ENCODE data around the gene ZSCAN5A. TPM values are rescaled to one million over a fixed set of nuclear protein-coding genes. Genes with fewer than 3 reads are reported as not detected.
"Not testable (repeated sequence)": the region's sequence is repeated elsewhere in the genome, so short reads cannot be mapped to it uniquely, and the experiment has no call there.

Gene ZSCAN5A
- total and polyA plus RNA-seq, 2 donors (not counting 1 experiment from before 2014, with no cell fraction given), result 5.2 to 24.8 TPM

DNA sequence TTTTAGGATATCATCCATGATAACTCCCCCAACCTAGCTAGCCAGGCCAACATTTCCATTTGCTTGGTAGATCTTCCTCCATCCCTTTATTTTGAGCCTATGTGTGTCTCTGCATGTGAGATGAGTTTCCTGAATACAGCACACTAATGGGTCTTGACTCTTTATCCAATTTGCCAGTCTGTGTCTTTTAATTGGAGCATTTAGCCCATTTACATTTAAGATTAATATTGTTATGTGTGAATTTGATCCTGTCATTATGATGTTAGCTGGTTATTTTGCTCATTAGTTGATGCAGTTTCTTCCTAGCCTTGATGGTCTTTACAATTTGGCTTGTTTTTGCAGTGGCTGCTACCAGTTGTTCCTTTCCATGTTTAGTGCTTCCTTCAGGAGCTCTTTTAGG is 20.7 kb upstream of the ZSCAN5A start:
- DNase-seq; H3K4me1 ChIP-seq (ENCODE audit: control insufficient read depth in 2 of 2, insufficient read depth in 2 of 2, low read length in 2 of 2); H3K27ac Mint-ChIP-seq; H3K9me3 ChIP-seq (ENCODE audit: control extremely low read depth in 1 of 3, control insufficient read depth in 2 of 3, insufficient read depth in 1 of 3, low read length in 2 of 3); H3K4me1 Mint-ChIP-seq; H3K4me3 ChIP-seq (ENCODE audit: control extremely low read depth in 1 of 5, extremely low read depth in 1 of 5, insufficient read depth in 1 of 5, low read depth in 2 of 5, low read length in 4 of 5); H2AFZ ChIP-seq (ENCODE audit: insufficient read depth, low read depth, low read length, poor library complexity, severe bottlenecking); H3K4me2 ChIP-seq (replicated peaks; ENCODE audit: low read depth, low read length, poor library complexity, severe bottlenecking); intact Hi-C loops (cut with micrococcal nuclease); H3K9me3 Mint-ChIP-seq (ENCODE audit: insufficient read depth); H3K9ac ChIP-seq (ENCODE audit: low read length); H3K79me2 ChIP-seq (ENCODE audit: control insufficient read depth, insufficient read depth, low read length); H3K36me3 ChIP-seq (replicated peaks in 1 of 2; ENCODE audit: control extremely low read depth in 1 of 2, control insufficient read depth in 1 of 2, extremely low read depth in 1 of 2, insufficient read depth in 2 of 2, low read length in 1 of 2); ATAC-seq (ENCODE audit: low read depth); H3K4me3 Mint-ChIP-seq; H4K20me1 ChIP-seq (ENCODE audit: control insufficient read depth, insufficient read depth, low read length, poor library complexity, severe bottlenecking); H3K27me3 ChIP-seq (replicated peaks in 1 of 4; ENCODE audit: control extremely low read depth in 1 of 4, control insufficient read depth in 3 of 4, insufficient read depth in 4 of 4, low read length in 3 of 4); H3K27ac ChIP-seq (ENCODE audit: low read length in 2 of 2): not testable (repeated sequence)
- peaks cover 30% of the 10 kb centered on the region for H3K27me3 Mint-ChIP-seq
- POLR2A ChIA-PET, result interaction anchor here (0.7 kb wide), 1 partner anchor 246 kb away, joined by 3 read pairs; no protein-coding TSS in a partner anchor
- CTCF ChIA-PET, result interaction anchor here (0.9 to 5.0 kb wide), 7 partner anchors 9 to 703 kb away, joined by 3 to 163 read pairs (median 5); no protein-coding TSS in a partner anchor

DNA sequence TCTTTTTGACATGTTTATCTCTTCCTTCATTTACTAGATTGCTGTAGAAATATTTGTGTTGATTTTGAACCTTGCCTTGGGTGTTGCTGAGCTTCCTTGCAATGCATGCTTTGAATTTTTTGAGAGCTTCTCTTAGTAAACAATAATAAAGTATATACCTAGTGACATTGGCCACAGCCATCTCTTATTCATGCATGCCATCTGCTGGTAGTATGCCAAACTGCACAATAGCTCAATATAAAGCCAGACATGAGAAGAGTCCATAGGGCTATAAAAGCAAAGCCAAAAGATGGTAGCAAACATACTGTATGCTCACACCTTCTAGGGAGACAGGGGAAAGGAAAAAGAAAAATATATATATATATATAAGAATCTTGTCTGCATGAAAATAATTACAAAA is 18.9 kb upstream of the ZSCAN5A start:
- POLR2A ChIA-PET, result no interaction called here
- no peak for TF ChIP-seq EZH2 (IDR thresholded peaks at IDR 0.05; ENCODE audit: borderline replicate concordance, insufficient read depth, low read depth, low read length, poor library complexity, severe bottlenecking)
- peak; percentile 84 for TF ChIP-seq CTCF (IDR thresholded peaks at IDR 0.05)
- Mint-ChIP-seq H3K4me1 (no peaks in the 10 kb centered on the region), H3K27me3 (peaks cover 26% of the 10 kb centered on the region), H3K9me3 (ENCODE audit: insufficient read depth) (no peaks in the 10 kb centered on the region), H3K27ac (no peak overlapping the region), H3K4me3 (no peak overlapping the region)
- no peaks in the 10 kb centered on the region for H3K36me3 ChIP-seq (replicated peaks in 1 of 2; ENCODE audit: control extremely low read depth in 1 of 2, control insufficient read depth in 1 of 2, extremely low read depth in 1 of 2, insufficient read depth in 2 of 2, low read length in 1 of 2)
- no peaks in the 10 kb centered on the region for H4K20me1 ChIP-seq (ENCODE audit: control insufficient read depth, insufficient read depth, low read length, poor library complexity, severe bottlenecking)
- H3K79me2 ChIP-seq (ENCODE audit: control insufficient read depth, insufficient read depth, low read length), result no peaks in the 10 kb centered on the region
- H3K4me3 ChIP-seq (ENCODE audit: control extremely low read depth in 1 of 5, extremely low read depth in 1 of 5, insufficient read depth in 1 of 5, low read depth in 2 of 5, low read length in 4 of 5), result no peak overlapping the region
- H3K27me3 ChIP-seq (replicated peaks in 1 of 4; ENCODE audit: control extremely low read depth in 1 of 4, control insufficient read depth in 3 of 4, insufficient read depth in 4 of 4, low read length in 3 of 4), result no peaks in the 10 kb centered on the region
- no peak overlapping the region for H3K9ac ChIP-seq (ENCODE audit: low read length)
- DNase-seq (peak; percentile 68), ATAC-seq (ENCODE audit: low read depth) (peak; percentile 60)
- no peaks in the 10 kb centered on the region for H3K4me1 ChIP-seq (ENCODE audit: control insufficient read depth in 2 of 2, insufficient read depth in 2 of 2, low read length in 2 of 2)
- intact Hi-C loops (cut with micrococcal nuclease), result loop anchor here (1.0 kb wide), 3 partner anchors 80 to 267 kb away; no protein-coding TSS in a partner anchor
- H2AFZ ChIP-seq (ENCODE audit: insufficient read depth, low read depth, low read length, poor library complexity, severe bottlenecking), result no peak overlapping the region
- CTCF ChIA-PET, result interaction anchor here (0.6 to 5.0 kb wide), 31 partner anchors 8 to 701 kb away, joined by 3 to 163 read pairs (median 4); partner anchors contain the start of gene ZSCAN5A
- peaks cover 0 to 1% (median 0%) of the 10 kb centered on the region in 3 donors for H3K9me3 ChIP-seq (ENCODE audit: control extremely low read depth in 1 of 3, control insufficient read depth in 2 of 3, insufficient read depth in 1 of 3, low read length in 2 of 3)
- H3K27ac ChIP-seq (ENCODE audit: low read length in 2 of 2), result no peak overlapping the region
- no peak overlapping the region for H3K4me2 ChIP-seq (replicated peaks; ENCODE audit: low read depth, low read length, poor library complexity, severe bottlenecking)

Data from B cell (primary cell).